H9 (cell line): ENCODE data around the gene SPRED3. TPM values are rescaled to one million over a fixed set of nuclear protein-coding genes. Genes with fewer than 3 reads are reported as not detected.
A peak's percentile ranks its signal among the peaks of the same experiment; 100 is the strongest.

Experiments
- DNase-seq: peaks from one replicate; pipeline ENCODE4 v3.0.0-alpha.2; 2017
- H2AFZ ChIP-seq: one replicate; pipeline ENCODE4 v1.6.1; 2013; ENCODE audit warnings: mild to moderate bottlenecking, low read length, control low read depth, moderate library complexity
- H2AK5ac ChIP-seq: 2 replicates; pipeline ENCODE4 v1.6.1; 2013; ENCODE audit warnings: low read length, control low read depth, mixed read lengths; ENCODE audit not compliant: insufficient read length
- H2BK120ac ChIP-seq: one replicate; pipeline ENCODE4 v1.6.1; 2013; ENCODE audit warnings: low read depth, mild to moderate bottlenecking, low read length, control low read depth, inconsistent platforms; ENCODE audit not compliant: poor library complexity, severe bottlenecking
- H2BK12ac ChIP-seq: 2 replicates; pipeline ENCODE4 v1.6.1; 2013; ENCODE audit warnings: low read length, control low read depth, mixed read lengths, low read depth; ENCODE audit not compliant: insufficient read length
- H2BK15ac ChIP-seq: 2 replicates; pipeline ENCODE4 v1.6.1; 2013; ENCODE audit warnings: low read depth, low read length, control low read depth
- H2BK20ac ChIP-seq: one replicate; pipeline ENCODE4 v1.6.1; 2013; ENCODE audit warnings: low read depth, mild to moderate bottlenecking, low read length, control low read depth, inconsistent platforms; ENCODE audit not compliant: poor library complexity, severe bottlenecking
- H2BK5ac ChIP-seq: 2 replicates; pipeline ENCODE4 v1.6.1; 2013; ENCODE audit warnings: low read length, control low read depth, mixed read lengths; ENCODE audit not compliant: insufficient read length
- H3K14ac ChIP-seq: 2 replicates; pipeline ENCODE4 v1.6.1; 2013; ENCODE audit warnings: low read length, control low read depth; ENCODE audit not compliant: insufficient read depth
- H3K18ac ChIP-seq: 2 replicates; pipeline ENCODE4 v1.6.1; 2013; ENCODE audit warnings: low read depth, mild to moderate bottlenecking, mixed read lengths, low read length, control low read depth; ENCODE audit not compliant: insufficient read length
- H3K23ac ChIP-seq: 2 replicates; pipeline ENCODE4 v1.6.1; 2013; ENCODE audit warnings: low read length, control low read depth, mixed read lengths, low read depth; ENCODE audit not compliant: insufficient read length
- H3K23me2 ChIP-seq: 2 replicates; pipeline ENCODE4 v1.6.1; 2013; ENCODE audit warnings: low read depth, mild to moderate bottlenecking, mixed read lengths, low read length, control low read depth; ENCODE audit not compliant: insufficient read length, poor library complexity, severe bottlenecking
- H3K27ac ChIP-seq: 2 replicates; pipeline ENCODE4 v1.5.1; 2013; ENCODE audit warnings: low read length, control low read depth, mixed read lengths, low read depth; ENCODE audit not compliant: insufficient read length
- H3K27me3 ChIP-seq: 2 replicates; pipeline ENCODE4 v1.6.1; 2013; ENCODE audit warnings: low read length, control low read depth, inconsistent platforms; ENCODE audit not compliant: insufficient read depth
- H3K4ac ChIP-seq: 2 replicates; pipeline ENCODE4 v1.6.1; 2013; ENCODE audit warnings: low read depth, mild to moderate bottlenecking, control low read depth, inconsistent platforms, low read length, moderate library complexity
- H3K4me1 ChIP-seq: 2 replicates; pipeline ENCODE4 v1.6.1; 2013; ENCODE audit warnings: low read length, control low read depth, inconsistent platforms; ENCODE audit not compliant: insufficient read depth
- H3K4me2 ChIP-seq: 2 replicates; pipeline ENCODE4 v1.6.1; 2013; ENCODE audit warnings: low read length, control low read depth, mixed read lengths; ENCODE audit not compliant: insufficient read length, insufficient read depth
- H3K56ac ChIP-seq: 2 replicates; pipeline ENCODE4 v1.6.1; 2013; ENCODE audit warnings: low read depth, mild to moderate bottlenecking, mixed read lengths, low read length, control low read depth; ENCODE audit not compliant: insufficient read length
- H3K79me1 ChIP-seq: 2 replicates; pipeline ENCODE4 v1.6.1; 2013; ENCODE audit warnings: low read depth, mild to moderate bottlenecking, moderate library complexity, low read length, control low read depth, inconsistent platforms; ENCODE audit not compliant: insufficient read depth, poor library complexity, severe bottlenecking
- H3K79me2 ChIP-seq: 2 replicates; pipeline ENCODE4 v1.6.1; 2013; ENCODE audit warnings: low read length, control low read depth, inconsistent platforms; ENCODE audit not compliant: insufficient read depth
- H3K9ac ChIP-seq: 2 replicates; pipeline ENCODE4 v1.6.1; 2013; ENCODE audit warnings: low read length, control low read depth, mixed read lengths; ENCODE audit not compliant: insufficient read length; ENCODE audit errors: extremely low read depth
- H3K9me3 ChIP-seq: one replicate; pipeline ENCODE4 v1.6.1; 2013; ENCODE audit warnings: low read depth, low read length, inconsistent platforms; ENCODE audit not compliant: control insufficient read depth
- H3T11ph ChIP-seq: one replicate; pipeline ENCODE4 v1.6.1; 2013; ENCODE audit warnings: mild to moderate bottlenecking, low read length, control low read depth, inconsistent platforms
- H4K20me1 ChIP-seq: one replicate; pipeline ENCODE4 v1.6.1; 2013; ENCODE audit not compliant: control insufficient read depth, insufficient read length, insufficient read depth
- H4K5ac ChIP-seq: 2 replicates; pipeline ENCODE4 v1.6.1; 2013; ENCODE audit warnings: low read depth, mild to moderate bottlenecking, mixed read lengths, low read length, control low read depth; ENCODE audit not compliant: insufficient read length
- H4K8ac ChIP-seq: replicated peaks from 2 replicates; pipeline ENCODE4 v1.6.1; 2013; ENCODE audit warnings: low read length, control low read depth, mixed read lengths, low read depth; ENCODE audit not compliant: insufficient read length
- H4K91ac ChIP-seq: 2 replicates; pipeline ENCODE4 v1.6.1; 2013; ENCODE audit warnings: low read depth, mild to moderate bottlenecking, moderate library complexity, mixed read lengths, low read length, control low read depth; ENCODE audit not compliant: insufficient read length
- H3K27ac Mint-ChIP-seq, 3 experiments: 2 replicates in 2 of 3; 3 replicates in 1 of 3; pipeline ENCODE4 v1.8.0; 2020 to 2021; ENCODE audit warnings: mixed read lengths in 3 of 3, mild to moderate bottlenecking in 1 of 3, moderate library complexity in 1 of 3
- H3K27me3 Mint-ChIP-seq: 2 replicates; pipeline ENCODE4 v1.8.0; 2021; ENCODE audit warnings: low read depth, mild to moderate bottlenecking, moderate library complexity, mixed read lengths
- H3K36me3 Mint-ChIP-seq, 3 experiments: 2 replicates in 2 of 3; 3 replicates in 1 of 3; pipeline ENCODE4 v1.8.0; 2020 to 2021; ENCODE audit warnings: low read depth in 3 of 3, mixed read lengths in 3 of 3; ENCODE audit not compliant: insufficient read depth in 1 of 3
- H3K4me1 Mint-ChIP-seq, 2 experiments: 2 replicates each; pipeline ENCODE4 v1.8.0; 2020; ENCODE audit warnings: mixed read lengths in 2 of 2
- H3K4me3 Mint-ChIP-seq, 2 experiments: 2 replicates in 1 of 2; 3 replicates in 1 of 2; pipeline ENCODE4 v1.8.0; 2020 to 2021; ENCODE audit warnings: mild to moderate bottlenecking in 2 of 2, mixed read lengths in 2 of 2, moderate library complexity in 1 of 2
- H3K9me3 Mint-ChIP-seq, 2 experiments: 2 replicates in 1 of 2; 3 replicates in 1 of 2; pipeline ENCODE4 v1.8.0; 2020; ENCODE audit warnings: mild to moderate bottlenecking in 2 of 2, mixed read lengths in 2 of 2, moderate library complexity in 1 of 2
- WGBS: extraction: QIAGEN DNeasy Blood & Tissue Kit; methylation state at CpG from one replicate; pipeline ENCODE4 v1.1.7; 2013; ENCODE audit warnings: missing lambda C conversion rate, low lambda C conversion rate, mixed read lengths; ENCODE audit not compliant: insufficient read length; ENCODE audit errors: extremely low coverage; 5-methylcytosine and 5-hydroxymethylcytosine counted together
- total RNA-seq: library from RNA; stranded (reverse); gene quantifications from 2 replicates; pipeline ENCODE4 v1.2.1, GENCODE V29; 2021
- TF ChIP-seq, protein P1 (sequence below): fragments of 200-600 bp; sonication (generic); conservative IDR thresholded peaks from 3 replicates; pipeline ENCODE4 v1.8.0; 2021; ENCODE audit warnings: antibody characterized with exemption, mild to moderate bottlenecking

SPRED3 gene
- total RNA-seq, 1 experiment from 2014 or later: 16.4 TPM

- H3K79me2 ChIP-seq: no peaks in the 10 kb centered on the region; the same call in 1 of the 2 replicates
- no peak overlapping the region for H2BK5ac ChIP-seq
- H3K4me3 Mint-ChIP-seq: no peak overlapping the region
- no peak overlapping the region for H2AFZ ChIP-seq
- H3K23me2 ChIP-seq: peaks cover 35% of the 10 kb centered on the region
- H3K4ac ChIP-seq: no peak overlapping the region
- no peak overlapping the region for H2AK5ac ChIP-seq
- H3K27ac ChIP-seq: no peak overlapping the region
- no peak overlapping the region for H3K14ac ChIP-seq
- H3K4me1 Mint-ChIP-seq: peaks cover 15 to 25% of the 10 kb centered on the region in 2 experiments
- H4K91ac ChIP-seq: no peak overlapping the region
- H3K56ac ChIP-seq: no peak overlapping the region
- H3K27me3 Mint-ChIP-seq: peaks cover 2% of the 10 kb centered on the region; the same call in 1 of the 2 replicates
- H4K5ac ChIP-seq: no peak overlapping the region
- no peak overlapping the region for H2BK120ac ChIP-seq
- H3K4me1 ChIP-seq: no peaks in the 10 kb centered on the region; the same call in 1 of the 2 replicates
- no peak overlapping the region for H2BK20ac ChIP-seq
- H2BK15ac ChIP-seq: no peak overlapping the region
- H4K8ac ChIP-seq: no peak overlapping the region
- no peaks in the 10 kb centered on the region for H4K20me1 ChIP-seq
- H3T11ph ChIP-seq: no peak overlapping the region
- H3K27ac Mint-ChIP-seq: no peak overlapping the region
- peaks cover 17 to 43% (median 35%) of the 10 kb centered on the region in 3 experiments; a peak in 6 of 7 replicates for H3K36me3 Mint-ChIP-seq
- H3K27me3 ChIP-seq: no peaks in the 10 kb centered on the region
- no peak overlapping the region for H3K18ac ChIP-seq
- no peaks in the 10 kb centered on the region for H3K79me1 ChIP-seq
- H3K9ac ChIP-seq: no peak overlapping the region
- H2BK12ac ChIP-seq: no peak overlapping the region
- no peaks in the 10 kb centered on the region for H3K9me3 Mint-ChIP-seq
- DNase-seq: peak; percentile 51
- H3K23ac ChIP-seq: no peak overlapping the region
- no CpG with 5 or more reads among the region's 40 CpGs for WGBS
- H3K4me2 ChIP-seq: no peak overlapping the region
- H3K9me3 ChIP-seq: no peaks in the 10 kb centered on the region
- TF ChIP-seq, protein P1, sequence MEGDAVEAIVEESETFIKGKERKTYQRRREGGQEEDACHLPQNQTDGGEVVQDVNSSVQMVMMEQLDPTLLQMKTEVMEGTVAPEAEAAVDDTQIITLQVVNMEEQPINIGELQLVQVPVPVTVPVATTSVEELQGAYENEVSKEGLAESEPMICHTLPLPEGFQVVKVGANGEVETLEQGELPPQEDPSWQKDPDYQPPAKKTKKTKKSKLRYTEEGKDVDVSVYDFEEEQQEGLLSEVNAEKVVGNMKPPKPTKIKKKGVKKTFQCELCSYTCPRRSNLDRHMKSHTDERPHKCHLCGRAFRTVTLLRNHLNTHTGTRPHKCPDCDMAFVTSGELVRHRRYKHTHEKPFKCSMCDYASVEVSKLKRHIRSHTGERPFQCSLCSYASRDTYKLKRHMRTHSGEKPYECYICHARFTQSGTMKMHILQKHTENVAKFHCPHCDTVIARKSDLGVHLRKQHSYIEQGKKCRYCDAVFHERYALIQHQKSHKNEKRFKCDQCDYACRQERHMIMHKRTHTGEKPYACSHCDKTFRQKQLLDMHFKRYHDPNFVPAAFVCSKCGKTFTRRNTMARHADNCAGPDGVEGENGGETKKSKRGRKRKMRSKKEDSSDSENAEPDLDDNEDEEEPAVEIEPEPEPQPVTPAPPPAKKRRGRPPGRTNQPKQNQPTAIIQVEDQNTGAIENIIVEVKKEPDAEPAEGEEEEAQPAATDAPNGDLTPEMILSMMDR: no peak
Observed at GRCh38 chr19:38385057-38385803, 3.3 kb upstream of the SPRED3 start.
